ENCODE measurements around the gene CLK1.

- TF ChIP-seq CTCF (conservative IDR thresholded peaks at IDR 0.05; ENCODE audit: low read length) (no peak), EZH2phosphoT487 (IDR thresholded peaks at IDR 0.05; ENCODE audit: borderline replicate concordance, low read depth, low read length) (no peak)
Observed at GRCh38 chr2:200864176-200865034, at the start of gene CLK1.
